Large intestine (tissue), 3 donors: ENCODE results near the gene INSIG2. TPM values are rescaled to one million over a fixed set of nuclear protein-coding genes. Genes with fewer than 3 reads are reported as not detected.

Source experiments
- DNase-seq, 2 donors: peaks; one replicate each; pipeline versions ENCODE4 v3.0.0 to v3.0.0-alpha.2; 2013
- H3K27ac ChIP-seq: one replicate; pipeline ENCODE4 v1.5.1; 2013; ENCODE audit warnings: low read length
- H3K27me3 ChIP-seq: 2 replicates; pipeline ENCODE4 v1.6.1; 2013; ENCODE audit warnings: low read length; ENCODE audit not compliant: control insufficient read depth, insufficient read depth
- H3K36me3 ChIP-seq: 2 replicates; pipeline ENCODE4 v1.6.1; 2013; ENCODE audit warnings: low read length; ENCODE audit not compliant: control insufficient read depth, insufficient read depth
- H3K4me1 ChIP-seq: one replicate; pipeline ENCODE4 v1.6.1; 2013; ENCODE audit warnings: low read length; ENCODE audit not compliant: control insufficient read depth, insufficient read depth
- H3K4me3 ChIP-seq: one replicate; pipeline ENCODE4 v1.5.1; 2013; ENCODE audit warnings: low read length
- H3K9me3 ChIP-seq: one replicate; pipeline ENCODE4 v1.6.1; 2013; ENCODE audit warnings: mild to moderate bottlenecking, low read depth, low read length, moderate library complexity; ENCODE audit not compliant: control insufficient read depth
- WGBS: methylation state at CpG from one replicate; pipeline ENCODE4 v1.1.5; 2013; ENCODE audit warnings: low lambda C conversion rate; ENCODE audit not compliant: insufficient coverage; 5-methylcytosine and 5-hydroxymethylcytosine counted together
- polyA plus RNA-seq: library from polyadenylated mRNA; unstranded; fragments of 120-200 nt; gene quantifications from one replicate; pipeline ENCODE4 v1.2.1, GENCODE V29; 2013

INSIG2 gene
- polyA plus RNA-seq, 1 donor: 30.0 TPM

DNA sequence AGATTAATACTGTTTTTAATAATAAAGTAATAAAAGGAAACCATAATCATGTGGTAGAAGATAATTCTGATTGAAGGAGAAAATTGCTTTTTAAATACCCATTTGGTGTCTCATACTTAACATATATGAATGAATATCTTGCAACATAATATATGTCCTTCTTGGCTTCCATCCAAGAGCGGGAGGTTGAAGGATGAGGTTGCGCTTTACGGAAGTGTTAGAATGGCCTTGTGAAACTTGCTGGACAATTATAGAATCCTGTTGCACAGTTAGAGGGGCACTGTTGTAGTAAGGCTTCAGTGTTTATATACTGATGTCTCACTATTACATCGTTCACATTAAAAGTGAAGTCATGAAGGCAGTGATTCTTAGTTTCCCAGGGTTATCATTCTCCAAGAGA, 9.4 kb downstream of the INSIG2 start:
- 75% methylated on average over 1 of the region's 4 CpGs for WGBS

GRCh38 chr2:118098307-118099030, 10.2 kb downstream of the INSIG2 start:
- peaks cover 36% of the 10 kb centered on the region for H3K36me3 ChIP-seq
- no CpG with 5 or more reads among the region's 1 CpG for WGBS
- no peaks in the 10 kb centered on the region for H3K4me1 ChIP-seq
- no peaks in the 10 kb centered on the region for H3K9me3 ChIP-seq
- no peak overlapping the region for H3K27ac ChIP-seq
- no peaks in the 10 kb centered on the region for H3K27me3 ChIP-seq
- DNase-seq: no peak
- no peak overlapping the region for H3K4me3 ChIP-seq

More for the DNA sequence above, 9.4 kb downstream of the INSIG2 start:
- H3K27ac ChIP-seq: no peak overlapping the region
- DNase-seq: no peak
- peaks cover 33% of the 10 kb centered on the region for H3K36me3 ChIP-seq
- H3K9me3 ChIP-seq: no peaks in the 10 kb centered on the region
- no peak overlapping the region for H3K4me3 ChIP-seq
- no peaks in the 10 kb centered on the region for H3K4me1 ChIP-seq
- H3K27me3 ChIP-seq: no peaks in the 10 kb centered on the region

DNA sequence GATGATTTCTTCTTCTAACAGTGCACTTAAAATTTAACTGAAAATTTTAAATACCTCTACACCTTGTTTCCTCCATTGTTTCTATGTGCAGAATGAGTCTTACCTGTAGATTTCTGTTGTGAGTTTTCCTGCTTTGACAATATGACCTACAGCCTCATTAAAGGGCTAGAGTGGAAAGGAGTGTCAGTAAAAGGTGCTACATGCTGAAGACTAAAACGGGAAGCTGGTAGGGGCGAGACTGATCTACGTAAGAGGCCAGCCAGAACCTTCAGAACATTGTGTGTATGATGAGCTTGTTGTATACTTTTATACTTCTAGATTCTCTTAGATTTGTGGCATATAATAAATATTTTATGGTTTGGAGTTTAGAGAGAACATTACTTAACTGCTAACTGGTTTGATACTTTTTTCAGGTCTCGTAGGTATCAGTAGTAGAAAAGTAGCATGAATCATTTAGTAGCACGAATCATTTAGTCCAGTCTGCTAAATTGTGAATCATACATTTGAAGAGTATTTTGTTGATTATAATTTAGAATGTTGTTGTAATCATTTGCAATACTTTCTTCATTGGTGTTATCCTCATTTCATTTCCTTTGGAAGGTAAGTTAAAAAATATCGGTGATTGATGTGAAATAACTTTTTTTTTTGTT, 14.3 kb downstream of the INSIG2 start:
- no peaks in the 10 kb centered on the region for H3K9me3 ChIP-seq
- peaks cover 51% of the 10 kb centered on the region for H3K36me3 ChIP-seq
- no peaks in the 10 kb centered on the region for H3K27me3 ChIP-seq
- no peak for DNase-seq
- WGBS: 84% methylated on average over 4 of the region's 6 CpGs
- no peak overlapping the region for H3K27ac ChIP-seq
- no peaks in the 10 kb centered on the region for H3K4me1 ChIP-seq
- no peak overlapping the region for H3K4me3 ChIP-seq

DNA sequence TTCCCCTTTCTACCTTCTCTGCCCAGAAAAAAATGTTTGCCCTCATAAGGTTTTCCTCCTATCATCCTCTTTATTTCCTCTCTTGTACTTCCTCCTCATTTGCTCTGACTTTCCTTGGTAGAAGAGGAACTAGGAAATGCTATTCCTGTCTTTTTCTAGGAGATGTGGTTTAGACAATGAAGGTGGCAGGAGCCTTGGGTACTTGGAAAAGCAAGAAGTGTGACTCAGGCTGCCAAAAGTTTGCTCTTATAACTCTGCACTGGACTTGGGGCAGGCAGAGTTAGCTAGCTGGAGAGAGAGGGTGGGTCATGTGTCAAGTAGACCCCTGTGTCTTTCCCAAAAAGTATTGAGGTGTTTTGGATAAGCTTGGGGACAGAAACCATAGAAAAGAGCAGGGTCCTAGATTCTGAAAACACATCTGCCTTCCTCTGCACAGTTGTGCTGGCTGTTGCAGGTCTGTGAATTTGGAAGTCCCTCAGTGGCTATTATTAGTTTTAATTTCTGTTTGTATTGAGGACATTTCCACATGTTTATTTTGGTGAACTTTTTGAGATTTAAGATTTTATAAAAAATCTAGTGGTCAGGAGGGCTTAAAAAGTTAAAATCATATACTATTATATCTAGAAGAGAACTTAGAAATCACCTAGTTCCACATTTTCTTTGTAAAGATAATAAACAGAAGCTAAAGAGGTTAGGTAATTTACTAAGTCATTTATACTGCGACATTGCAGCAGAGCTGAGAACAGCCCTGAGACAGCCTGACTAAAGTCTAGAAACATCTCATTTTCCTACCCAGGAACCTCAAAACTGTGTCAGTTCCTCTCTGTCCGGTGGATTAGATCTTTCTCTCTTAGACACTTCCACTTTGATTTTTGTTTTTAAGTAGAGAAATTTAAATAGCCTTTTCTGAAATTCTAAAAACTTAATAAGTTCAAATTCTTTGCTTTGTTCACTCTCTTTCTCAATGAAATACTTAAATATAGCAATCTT, 16.0 kb downstream of the INSIG2 start:
- Histone ChIP-seq H3K9me3 (no peaks in the 10 kb centered on the region), H3K4me3 (no peak overlapping the region), H3K27ac (no peak overlapping the region), H3K36me3 (peaks cover 52% of the 10 kb centered on the region), H3K27me3 (no peaks in the 10 kb centered on the region), H3K4me1 (no peaks in the 10 kb centered on the region)
- 100% methylated on average over 1 of the region's 2 CpGs for WGBS
- no peak for DNase-seq

DNA sequence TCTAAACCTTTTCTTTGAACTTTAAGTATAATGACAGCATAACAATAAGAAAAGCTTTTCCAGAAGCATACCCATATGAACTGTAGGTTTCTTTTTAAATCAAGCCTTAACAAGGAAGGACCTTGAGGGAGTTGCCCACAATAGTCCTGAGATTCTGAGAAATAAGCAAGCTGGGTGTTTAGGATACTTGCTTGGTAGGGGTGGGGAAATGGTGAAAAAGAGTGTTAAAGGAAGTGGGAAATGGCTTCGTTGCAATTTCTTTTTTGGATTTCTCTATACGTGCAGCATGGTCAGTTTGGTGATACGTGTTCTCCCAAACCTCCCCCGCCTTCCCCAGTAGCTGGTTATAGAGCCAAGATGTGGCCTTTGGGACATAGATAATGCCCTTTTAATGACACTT, 17.2 kb downstream of the INSIG2 start:
- Histone ChIP-seq H3K36me3 (peaks cover 51% of the 10 kb centered on the region), H3K4me1 (no peaks in the 10 kb centered on the region), H3K4me3 (no peak overlapping the region), H3K27ac (no peak overlapping the region), H3K9me3 (no peaks in the 10 kb centered on the region), H3K27me3 (no peaks in the 10 kb centered on the region)
- WGBS: no CpG with 5 or more reads among the region's 4 CpGs
- no peak for DNase-seq

- Histone ChIP-seq H3K9me3 (no peaks in the 10 kb centered on the region), H3K27ac (no peak overlapping the region)
- WGBS: 83% methylated on average over 1 of the region's 3 CpGs
Observed at GRCh38 chr2:118106926-118107325, 18.7 kb downstream of the INSIG2 start.

DNA sequence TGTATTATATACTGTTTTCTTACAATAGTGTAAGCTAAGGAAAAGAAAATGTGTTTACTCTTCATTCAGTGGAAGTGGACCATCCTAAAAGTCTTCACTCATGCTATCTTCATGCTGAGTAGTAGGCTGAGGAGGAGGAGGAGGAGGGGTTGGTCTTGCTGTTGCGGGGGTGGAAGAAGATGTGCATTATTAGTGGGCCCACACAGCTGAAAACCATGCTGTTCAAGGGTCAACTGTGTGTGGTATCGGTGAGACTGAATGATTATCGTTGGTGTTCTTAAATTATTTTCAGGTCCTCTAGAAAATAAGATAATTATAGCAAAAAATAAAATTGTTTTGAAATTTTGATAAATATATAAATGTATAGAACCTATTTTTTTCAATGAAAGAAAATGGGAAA, 22.0 kb downstream of the INSIG2 start:
- Histone ChIP-seq H3K27ac (no peak overlapping the region), H3K36me3 (peaks cover 32% of the 10 kb centered on the region), H3K4me1 (no peaks in the 10 kb centered on the region), H3K9me3 (no peaks in the 10 kb centered on the region), H3K4me3 (no peak overlapping the region), H3K27me3 (no peaks in the 10 kb centered on the region)
- DNase-seq: no peak
- no CpG with 5 or more reads among the region's 3 CpGs for WGBS

More at GRCh38 chr2:118106926-118107325, 18.7 kb downstream of the INSIG2 start:
- H3K4me1 ChIP-seq: no peaks in the 10 kb centered on the region
- H3K27me3 ChIP-seq: no peaks in the 10 kb centered on the region
- peaks cover 42% of the 10 kb centered on the region for H3K36me3 ChIP-seq
- H3K4me3 ChIP-seq: no peak overlapping the region
- DNase-seq: no peak

GRCh38 chr2:118110991-118111390, 22.7 kb downstream of the INSIG2 start:
- H3K9me3 ChIP-seq: no peaks in the 10 kb centered on the region
- H3K27ac ChIP-seq: no peak overlapping the region

GRCh38 chr2:118112771-118113334, 24.6 kb downstream of the INSIG2 start:
- H3K36me3 ChIP-seq: peaks cover 15% of the 10 kb centered on the region
- H3K9me3 ChIP-seq: no peaks in the 10 kb centered on the region
- H3K4me1 ChIP-seq: no peaks in the 10 kb centered on the region
- no peak for DNase-seq
- H3K4me3 ChIP-seq: no peak overlapping the region
- H3K27me3 ChIP-seq: no peaks in the 10 kb centered on the region
- H3K27ac ChIP-seq: no peak overlapping the region
- 67% methylated on average over 1 of the region's 4 CpGs for WGBS

More at GRCh38 chr2:118110991-118111390, 22.7 kb downstream of the INSIG2 start:
- no peaks in the 10 kb centered on the region for H3K4me1 ChIP-seq
- 100% methylated on average over 1 of the region's 1 CpG for WGBS
- no peaks in the 10 kb centered on the region for H3K27me3 ChIP-seq
- peaks cover 26% of the 10 kb centered on the region for H3K36me3 ChIP-seq
- no peak overlapping the region for H3K4me3 ChIP-seq
- no peak for DNase-seq

DNA sequence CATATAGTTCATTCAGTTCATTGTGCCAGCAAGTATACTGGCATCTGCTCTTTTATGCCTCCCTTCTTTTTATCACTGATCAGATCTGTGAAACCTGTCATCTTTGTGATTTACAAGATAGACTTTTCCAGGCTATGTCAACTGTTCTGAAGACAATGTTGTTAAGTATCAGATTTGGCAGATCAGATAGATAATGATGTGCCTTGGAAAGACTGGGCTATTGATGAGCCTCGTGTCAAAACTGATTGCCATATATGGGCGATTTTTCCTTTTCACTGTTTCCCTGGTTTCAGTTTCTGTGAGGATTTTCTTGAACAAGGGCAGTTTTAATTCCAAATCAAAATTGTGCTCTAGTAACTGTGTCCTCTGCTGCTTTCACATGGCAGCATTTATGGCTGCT, 26.6 kb downstream of the INSIG2 start:
- no peak for DNase-seq
- Histone ChIP-seq H3K27ac (no peak overlapping the region), H3K36me3 (peaks cover 4% of the 10 kb centered on the region), H3K4me1 (no peaks in the 10 kb centered on the region), H3K9me3 (no peaks in the 10 kb centered on the region), H3K27me3 (no peaks in the 10 kb centered on the region), H3K4me3 (no peak overlapping the region)
- WGBS: no CpG with 5 or more reads among the region's 2 CpGs
